PC-3 (cell line): ENCODE measurements around the gene RGS17.

Experiments
- CTCF ChIP-seq: fragments of 300-600 bp; sonication (generic); conservative IDR thresholded peaks from 2 replicates; pipeline ENCODE4 v1.5.1; 2017; ENCODE audit warnings: antibody characterized with exemption, low read depth, mild to moderate bottlenecking, low read length
- EZH2phosphoT487 ChIP-seq: fragments of 300-600 bp; sonication (generic); IDR thresholded peaks from 2 replicates; pipeline ENCODE4 v1.6.1; 2018; ENCODE audit warnings: mild to moderate bottlenecking, antibody characterized with exemption, low read length, borderline replicate concordance

GRCh38 chr6:153088796-153089195 is 42.3 kb downstream of the RGS17 start:
- TF ChIP-seq CTCF (no peak), EZH2phosphoT487 (no peak)
